ENCODE results near the gene VAMP7.

VAMP7 gene

DNA sequence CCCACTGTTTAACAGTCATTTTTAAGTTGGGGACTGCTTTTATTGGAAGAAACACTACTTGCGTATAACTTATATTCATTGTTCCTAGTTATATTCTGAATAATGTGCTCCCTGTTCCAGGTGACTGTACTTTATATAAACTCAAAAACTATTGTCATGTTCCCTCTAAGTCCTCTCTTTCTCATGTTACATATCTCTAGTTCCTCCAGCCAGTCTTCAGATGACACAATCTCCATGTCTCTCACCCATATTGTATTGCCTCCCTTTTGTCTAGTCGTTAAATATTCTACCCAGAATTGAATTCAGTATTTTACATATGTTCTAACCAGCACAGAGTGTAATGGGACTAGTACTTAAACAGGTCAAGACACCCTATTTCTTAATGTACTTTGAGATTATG lies 5.3 kb downstream of the VAMP7 start:
- no peak overlapping the region for H3K4me3 ChIP-seq (IDR thresholded peaks at IDR 0.05; ENCODE audit: insufficient read depth, low read depth, low read length)
- no peaks in the 10 kb centered on the region for H3K36me3 ChIP-seq (ENCODE audit: insufficient read depth)
- H3K4me1 ChIP-seq (ENCODE audit: low read depth, poor library complexity, severe bottlenecking): peaks cover 6% of the 10 kb centered on the region
- no peak overlapping the region for H2AFZ ChIP-seq (ENCODE audit: low read depth)
- no peak overlapping the region for H3K9ac ChIP-seq
- H3K4me2 ChIP-seq: no peak overlapping the region
- peaks cover 17% of the 10 kb centered on the region for H3K79me2 ChIP-seq (ENCODE audit: insufficient read depth, low read depth)
- no peaks in the 10 kb centered on the region for H4K20me1 ChIP-seq (ENCODE audit: insufficient read depth)
- no peak overlapping the region for H3K27ac ChIP-seq
- H3K27me3 ChIP-seq (ENCODE audit: insufficient read depth, low read depth): no peaks in the 10 kb centered on the region
- TF ChIP-seq, protein P1, sequence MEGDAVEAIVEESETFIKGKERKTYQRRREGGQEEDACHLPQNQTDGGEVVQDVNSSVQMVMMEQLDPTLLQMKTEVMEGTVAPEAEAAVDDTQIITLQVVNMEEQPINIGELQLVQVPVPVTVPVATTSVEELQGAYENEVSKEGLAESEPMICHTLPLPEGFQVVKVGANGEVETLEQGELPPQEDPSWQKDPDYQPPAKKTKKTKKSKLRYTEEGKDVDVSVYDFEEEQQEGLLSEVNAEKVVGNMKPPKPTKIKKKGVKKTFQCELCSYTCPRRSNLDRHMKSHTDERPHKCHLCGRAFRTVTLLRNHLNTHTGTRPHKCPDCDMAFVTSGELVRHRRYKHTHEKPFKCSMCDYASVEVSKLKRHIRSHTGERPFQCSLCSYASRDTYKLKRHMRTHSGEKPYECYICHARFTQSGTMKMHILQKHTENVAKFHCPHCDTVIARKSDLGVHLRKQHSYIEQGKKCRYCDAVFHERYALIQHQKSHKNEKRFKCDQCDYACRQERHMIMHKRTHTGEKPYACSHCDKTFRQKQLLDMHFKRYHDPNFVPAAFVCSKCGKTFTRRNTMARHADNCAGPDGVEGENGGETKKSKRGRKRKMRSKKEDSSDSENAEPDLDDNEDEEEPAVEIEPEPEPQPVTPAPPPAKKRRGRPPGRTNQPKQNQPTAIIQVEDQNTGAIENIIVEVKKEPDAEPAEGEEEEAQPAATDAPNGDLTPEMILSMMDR (conservative IDR thresholded peaks at IDR 0.05; ENCODE audit: low read depth, low read length): no peak

DNA sequence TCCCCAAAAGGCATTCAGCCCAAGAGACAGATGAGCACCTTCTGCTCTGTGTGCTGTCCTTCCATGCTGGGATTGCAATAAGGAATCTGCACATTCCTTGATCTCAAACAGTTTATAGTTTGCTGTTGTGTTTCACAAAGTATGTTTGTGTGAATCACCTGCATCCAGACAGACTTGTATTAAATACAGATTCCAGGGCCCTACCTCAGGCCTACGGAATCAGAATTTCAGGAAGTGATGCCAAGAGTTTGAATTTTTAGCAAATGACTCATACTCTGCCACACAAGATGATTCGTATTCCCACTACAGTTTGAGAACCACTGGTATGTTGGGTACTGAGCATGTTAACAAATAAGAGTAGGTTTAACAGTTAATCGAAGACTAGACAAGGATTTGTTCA lies 7.0 kb downstream of the VAMP7 start:
- Histone ChIP-seq H3K9ac (no peak overlapping the region), H3K79me2 (ENCODE audit: insufficient read depth, low read depth) (peaks cover under 1% of the 10 kb centered on the region; the same call in 1 of the 2 replicates), H3K27ac (no peak overlapping the region), H3K36me3 (ENCODE audit: insufficient read depth) (no peaks in the 10 kb centered on the region), H3K27me3 (ENCODE audit: insufficient read depth, low read depth) (no peaks in the 10 kb centered on the region), H3K4me2 (no peak overlapping the region), H4K20me1 (ENCODE audit: insufficient read depth) (no peaks in the 10 kb centered on the region), H3K4me1 (ENCODE audit: low read depth, poor library complexity, severe bottlenecking) (no peaks in the 10 kb centered on the region), H2AFZ (ENCODE audit: low read depth) (no peak overlapping the region), H3K4me3 (IDR thresholded peaks at IDR 0.05; ENCODE audit: insufficient read depth, low read depth, low read length) (no peak overlapping the region)
- TF ChIP-seq, protein P1 (conservative IDR thresholded peaks at IDR 0.05; ENCODE audit: low read depth, low read length): no peak

DNA sequence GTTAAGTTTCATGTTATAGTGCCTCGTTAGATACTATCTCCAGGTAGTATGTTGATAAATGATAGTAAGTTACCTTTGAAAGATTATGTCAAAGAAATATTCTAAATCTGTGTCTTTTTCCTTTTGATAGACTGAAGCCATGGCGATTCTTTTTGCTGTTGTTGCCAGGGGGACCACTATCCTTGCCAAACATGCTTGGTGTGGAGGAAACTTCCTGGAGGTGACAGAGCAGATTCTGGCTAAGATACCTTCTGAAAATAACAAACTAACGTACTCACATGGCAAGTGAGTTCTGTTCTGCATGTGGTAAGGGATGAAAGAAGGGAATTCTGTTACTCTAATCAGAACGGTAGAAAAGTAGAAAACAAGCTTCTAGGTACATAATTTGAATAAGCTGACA lies 8.2 kb downstream of the VAMP7 start:
- H4K20me1 ChIP-seq (ENCODE audit: insufficient read depth): no peaks in the 10 kb centered on the region
- H3K4me3 ChIP-seq (IDR thresholded peaks at IDR 0.05; ENCODE audit: insufficient read depth, low read depth, low read length): no peak overlapping the region
- H3K36me3 ChIP-seq (ENCODE audit: insufficient read depth): no peaks in the 10 kb centered on the region
- H2AFZ ChIP-seq (ENCODE audit: low read depth): no peak overlapping the region
- H3K79me2 ChIP-seq (ENCODE audit: insufficient read depth, low read depth): no peaks in the 10 kb centered on the region
- no peaks in the 10 kb centered on the region for H3K4me1 ChIP-seq (ENCODE audit: low read depth, poor library complexity, severe bottlenecking)
- H3K27ac ChIP-seq: no peak overlapping the region
- H3K4me2 ChIP-seq: no peak overlapping the region
- no peak overlapping the region for H3K9ac ChIP-seq
- no peaks in the 10 kb centered on the region for H3K27me3 ChIP-seq (ENCODE audit: insufficient read depth, low read depth)
- TF ChIP-seq, protein P1 (conservative IDR thresholded peaks at IDR 0.05; ENCODE audit: low read depth, low read length): no peak

DNA sequence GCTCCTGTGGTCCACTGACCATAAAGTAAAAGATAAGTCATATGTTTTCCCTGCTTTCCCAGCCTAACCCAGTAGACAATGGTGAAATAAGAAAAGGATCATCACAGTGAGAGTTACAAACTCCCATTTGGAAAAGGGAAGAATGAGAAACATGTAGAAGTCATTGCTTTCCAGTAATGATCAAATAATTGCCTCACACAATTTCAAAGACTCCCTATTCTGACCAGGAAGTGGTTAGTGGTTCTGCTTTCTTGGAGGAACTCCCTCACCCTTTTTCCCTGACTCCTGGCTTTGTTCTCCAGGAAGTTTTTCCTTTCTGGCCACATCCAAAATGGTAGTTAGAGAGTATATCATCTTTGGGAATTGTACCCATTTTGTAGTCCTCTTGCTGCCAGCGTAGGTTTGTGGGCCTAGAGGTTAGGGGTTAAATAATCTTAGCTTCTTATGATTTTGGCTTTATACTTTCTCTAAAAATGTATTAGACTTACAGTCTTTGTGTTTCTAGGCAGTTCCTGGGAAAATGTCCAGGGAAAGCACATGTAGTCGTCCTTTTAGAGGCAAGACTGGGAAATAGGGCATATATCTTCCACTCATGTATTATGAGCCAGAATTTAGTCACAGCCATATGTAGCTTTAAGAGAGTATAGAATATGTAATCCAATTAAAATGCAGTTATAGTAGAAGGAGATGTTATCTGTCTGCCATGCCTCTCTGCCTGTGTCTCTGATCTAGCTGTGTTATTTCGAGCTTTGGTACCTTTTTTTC lies 10.5 kb downstream of the VAMP7 start:
- Histone ChIP-seq H3K79me2 (ENCODE audit: insufficient read depth, low read depth) (no peaks in the 10 kb centered on the region), H2AFZ (ENCODE audit: low read depth) (no peak overlapping the region), H3K27me3 (ENCODE audit: insufficient read depth, low read depth) (no peaks in the 10 kb centered on the region), H3K4me3 (IDR thresholded peaks at IDR 0.05; ENCODE audit: insufficient read depth, low read depth, low read length) (no peak overlapping the region), H3K27ac (no peak overlapping the region), H3K4me2 (no peak overlapping the region), H3K36me3 (ENCODE audit: insufficient read depth) (no peaks in the 10 kb centered on the region), H4K20me1 (ENCODE audit: insufficient read depth) (no peaks in the 10 kb centered on the region), H3K9ac (no peak overlapping the region), H3K4me1 (ENCODE audit: low read depth, poor library complexity, severe bottlenecking) (no peaks in the 10 kb centered on the region)
- TF ChIP-seq, protein P1 (conservative IDR thresholded peaks at IDR 0.05; ENCODE audit: low read depth, low read length): no peak

Measured in KMS-11 (cell line).